HFFc6 (cell line): ENCODE results near the gene TBL2. TPM values are rescaled to one million over a fixed set of nuclear protein-coding genes. Genes with fewer than 3 reads are reported as not detected.
"Not testable (repeated sequence)": the region's sequence is repeated elsewhere in the genome, so short reads cannot be mapped to it uniquely, and the experiment has no call there.

Source experiments
- DNase-seq: peaks from one replicate; pipeline ENCODE4 v3.0.0-alpha.2; 2018
- H3K27ac Mint-ChIP-seq: 2 replicates; pipeline ENCODE4 v1.8.0; 2020; ENCODE audit warnings: mild to moderate bottlenecking, mixed read lengths
- H3K27me3 Mint-ChIP-seq: 2 replicates; pipeline ENCODE4 v1.8.0; 2021; ENCODE audit warnings: mild to moderate bottlenecking, moderate library complexity, mixed read lengths; ENCODE audit not compliant: insufficient read depth
- H3K36me3 Mint-ChIP-seq: 2 replicates; pipeline ENCODE4 v1.8.0; 2021; ENCODE audit warnings: low read depth, mixed read lengths
- H3K4me1 Mint-ChIP-seq: 2 replicates; pipeline ENCODE4 v1.8.0; 2020; ENCODE audit warnings: low read depth, mixed read lengths
- H3K4me3 Mint-ChIP-seq: 2 replicates; pipeline ENCODE4 v1.8.0; 2020; ENCODE audit warnings: mild to moderate bottlenecking, moderate library complexity, mixed read lengths
- H3K9me3 Mint-ChIP-seq: 2 replicates; pipeline ENCODE4 v1.8.0; 2020; ENCODE audit warnings: mild to moderate bottlenecking, mixed read lengths
- total RNA-seq, 6 experiments: library from RNA; stranded (reverse); fragmentation: NEBNext Ultra II Directional; extraction: Animal tissue kit (Norgen Biotek cat#: 25700); gene quantifications; 2 replicates in 1 of 6; 3 replicates in 5 of 6; pipeline ENCODE4 v1.2.3, GENCODE V29; 2021
- TF ChIP-seq, protein P1 (sequence below): fragments of 200-600 bp; sonication (generic); IDR thresholded peaks from 2 replicates; pipeline ENCODE4 v1.5.0; 2021; ENCODE audit warnings: antibody characterized with exemption, mild to moderate bottlenecking

The TBL2 gene
- total RNA-seq, 6 experiments from 2014 or later = 34.3 to 48.1 (median 38.8) TPM

DNA sequence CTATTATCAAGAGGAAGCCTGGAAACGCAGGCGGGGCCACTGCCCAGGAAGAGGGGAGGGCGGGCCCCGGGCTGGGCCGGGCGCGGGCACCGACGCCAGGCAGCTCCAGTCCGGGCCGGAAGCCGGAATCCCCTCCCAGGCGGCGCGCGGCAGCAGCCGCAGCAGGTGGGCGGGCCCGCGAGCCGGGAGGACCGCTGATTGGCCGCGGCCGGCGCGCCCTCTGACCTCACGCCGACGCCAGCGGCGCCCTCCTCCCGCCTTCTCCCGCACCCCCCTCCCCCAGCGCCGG, 21.3 kb downstream of the TBL2 start:
- H3K4me1 Mint-ChIP-seq = peaks cover 40% of the 10 kb centered on the region
- peak overlapping the region; percentile 96 for H3K4me3 Mint-ChIP-seq
- DNase-seq = peak; percentile 91
- peak overlapping the region; percentile 86 for H3K27ac Mint-ChIP-seq
- H3K9me3 Mint-ChIP-seq = no peaks in the 10 kb centered on the region
- peaks cover 2% of the 10 kb centered on the region for H3K27me3 Mint-ChIP-seq
- TF ChIP-seq, protein P1, sequence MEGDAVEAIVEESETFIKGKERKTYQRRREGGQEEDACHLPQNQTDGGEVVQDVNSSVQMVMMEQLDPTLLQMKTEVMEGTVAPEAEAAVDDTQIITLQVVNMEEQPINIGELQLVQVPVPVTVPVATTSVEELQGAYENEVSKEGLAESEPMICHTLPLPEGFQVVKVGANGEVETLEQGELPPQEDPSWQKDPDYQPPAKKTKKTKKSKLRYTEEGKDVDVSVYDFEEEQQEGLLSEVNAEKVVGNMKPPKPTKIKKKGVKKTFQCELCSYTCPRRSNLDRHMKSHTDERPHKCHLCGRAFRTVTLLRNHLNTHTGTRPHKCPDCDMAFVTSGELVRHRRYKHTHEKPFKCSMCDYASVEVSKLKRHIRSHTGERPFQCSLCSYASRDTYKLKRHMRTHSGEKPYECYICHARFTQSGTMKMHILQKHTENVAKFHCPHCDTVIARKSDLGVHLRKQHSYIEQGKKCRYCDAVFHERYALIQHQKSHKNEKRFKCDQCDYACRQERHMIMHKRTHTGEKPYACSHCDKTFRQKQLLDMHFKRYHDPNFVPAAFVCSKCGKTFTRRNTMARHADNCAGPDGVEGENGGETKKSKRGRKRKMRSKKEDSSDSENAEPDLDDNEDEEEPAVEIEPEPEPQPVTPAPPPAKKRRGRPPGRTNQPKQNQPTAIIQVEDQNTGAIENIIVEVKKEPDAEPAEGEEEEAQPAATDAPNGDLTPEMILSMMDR = no peak
- peaks cover 17% of the 10 kb centered on the region for H3K36me3 Mint-ChIP-seq

DNA sequence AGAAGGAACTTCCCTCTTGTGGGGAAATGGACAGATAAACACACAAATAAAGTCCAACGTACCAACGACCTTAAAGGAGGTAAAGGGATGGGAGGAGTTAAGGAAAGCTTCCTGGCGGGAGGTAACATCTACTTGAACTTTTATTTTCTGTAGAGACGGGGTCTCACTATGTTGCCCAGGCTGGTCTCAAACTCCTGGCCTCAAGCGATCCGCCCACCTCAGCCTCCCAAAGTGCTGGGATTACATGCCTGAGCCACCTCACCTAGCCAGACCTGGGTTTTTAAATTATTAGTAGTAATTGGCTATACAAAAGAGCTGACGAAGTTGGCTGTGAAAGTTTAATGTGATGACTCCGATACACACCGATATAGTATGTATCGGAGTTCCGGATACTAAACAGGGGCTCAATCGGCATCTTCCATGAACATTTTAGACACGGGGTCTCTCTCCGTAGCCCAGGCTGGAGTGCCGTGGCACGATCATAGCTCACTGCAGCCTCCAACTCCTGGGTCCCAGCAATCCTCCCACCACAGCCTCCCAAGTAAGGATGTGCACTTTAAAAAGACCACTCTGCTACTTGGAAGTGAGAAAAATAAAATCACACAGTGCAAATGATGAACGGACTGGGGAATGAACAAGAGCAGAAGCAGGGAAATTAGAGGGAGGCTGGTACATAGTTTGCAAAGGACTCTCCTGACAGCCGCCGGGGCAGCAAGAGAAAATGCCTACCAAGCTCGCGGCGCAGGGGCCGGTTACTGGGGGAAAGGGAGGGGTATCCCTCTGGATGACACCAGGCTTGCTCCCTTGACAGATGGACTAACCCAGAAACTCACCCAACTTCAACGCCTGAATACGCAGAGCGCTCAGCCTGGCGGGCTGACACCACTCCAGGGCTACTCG, 21.9 kb downstream of the TBL2 start:
- no peak for DNase-seq
- Mint-ChIP-seq H3K27me3 (no peaks in the 10 kb centered on the region), H3K36me3 (peaks cover 19% of the 10 kb centered on the region), H3K27ac (peak overlapping the region; percentile 79), H3K4me3 (peak overlapping the region; percentile 96), H3K4me1 (peaks cover 40% of the 10 kb centered on the region), H3K9me3 (no peaks in the 10 kb centered on the region)
- TF ChIP-seq, protein P1 = no peak

DNA sequence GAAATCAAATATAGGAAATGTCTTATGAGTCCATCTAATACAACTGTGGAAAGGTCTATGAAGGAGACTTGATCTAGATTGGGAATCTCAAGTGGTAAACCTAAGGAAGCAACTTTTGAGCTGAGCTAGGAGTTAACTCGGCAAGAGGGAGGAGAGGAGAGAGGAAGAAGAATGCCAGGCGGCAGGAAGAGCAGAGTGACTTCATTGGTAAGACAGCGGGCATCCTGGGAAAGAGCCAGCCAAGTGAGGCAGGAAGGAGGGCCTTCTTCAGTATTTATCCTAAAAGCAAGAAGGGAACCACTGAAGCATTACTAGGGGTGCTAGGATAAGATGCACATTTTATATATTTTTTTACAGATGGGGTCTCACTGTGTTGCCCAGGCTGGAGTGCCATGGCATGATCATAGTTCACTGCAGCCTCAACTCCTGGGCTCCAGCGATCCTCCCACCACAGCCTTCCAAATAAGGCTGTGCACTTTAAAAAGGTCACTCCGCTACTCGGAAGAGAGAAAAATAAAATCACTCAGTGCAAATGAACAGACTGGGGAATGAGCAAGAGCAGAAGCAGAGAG, 22.9 kb downstream of the TBL2 start:
- Mint-ChIP-seq H3K4me3 (peak overlapping the region; percentile 96), H3K27ac (peak overlapping the region; percentile 67), H3K9me3 (no peaks in the 10 kb centered on the region), H3K4me1 (peaks cover 37% of the 10 kb centered on the region), H3K27me3 (no peaks in the 10 kb centered on the region), H3K36me3 (peaks cover 24% of the 10 kb centered on the region)
- no peak for DNase-seq
- TF ChIP-seq, protein P1 = no peak

DNA sequence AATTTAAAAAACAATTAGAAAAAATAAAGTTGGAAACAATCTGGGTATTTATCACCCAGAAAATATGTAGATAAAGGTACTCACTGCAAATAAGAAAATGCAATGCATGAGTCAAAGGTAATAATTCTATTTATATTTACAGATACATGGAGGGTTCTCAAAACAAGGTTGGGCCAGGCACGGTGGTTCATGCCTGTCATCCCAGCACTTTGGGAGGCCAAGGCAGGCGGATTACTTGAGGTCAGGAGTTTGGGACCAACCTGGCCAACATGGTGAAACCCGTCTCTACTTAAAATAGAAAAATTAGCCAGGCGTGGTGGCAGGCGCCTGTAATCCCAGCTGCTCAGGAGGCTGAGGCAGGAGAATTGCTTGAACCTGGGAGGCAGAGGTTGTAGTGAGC, 28.3 kb downstream of the TBL2 start:
- not testable (repeated sequence) for H3K27ac Mint-ChIP-seq, DNase-seq, H3K9me3 Mint-ChIP-seq, H3K4me3 Mint-ChIP-seq, H3K27me3 Mint-ChIP-seq
- H3K4me1 Mint-ChIP-seq = peaks cover 20% of the 10 kb centered on the region
- H3K36me3 Mint-ChIP-seq = peaks cover 23% of the 10 kb centered on the region

DNA sequence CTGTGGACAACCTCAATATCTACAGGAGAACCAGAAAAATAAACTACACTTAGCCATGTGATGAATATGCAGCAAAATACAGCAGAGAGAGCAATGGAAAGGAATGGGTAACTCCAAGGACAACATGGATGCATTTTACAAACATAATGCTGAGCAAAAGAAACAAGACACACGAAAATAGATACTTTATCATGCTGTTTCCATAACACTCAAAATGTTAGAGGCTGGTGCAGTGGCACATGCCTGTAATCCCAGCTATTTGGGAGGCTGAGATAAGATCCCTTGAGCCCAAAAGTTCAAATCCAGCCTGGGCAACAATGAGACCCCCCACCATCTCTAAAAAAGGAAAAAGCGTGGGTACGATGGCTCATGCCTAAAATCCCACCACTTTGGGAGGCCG, 29.2 kb downstream of the TBL2 start:
- DNase-seq = no peak
- Mint-ChIP-seq H3K27ac (no peak overlapping the region), H3K9me3 (no peaks in the 10 kb centered on the region), H3K36me3 (peaks cover 19% of the 10 kb centered on the region), H3K4me1 (peaks cover 11% of the 10 kb centered on the region), H3K27me3 (no peaks in the 10 kb centered on the region), H3K4me3 (no peak overlapping the region)
- TF ChIP-seq, protein P1 = no peak

DNA sequence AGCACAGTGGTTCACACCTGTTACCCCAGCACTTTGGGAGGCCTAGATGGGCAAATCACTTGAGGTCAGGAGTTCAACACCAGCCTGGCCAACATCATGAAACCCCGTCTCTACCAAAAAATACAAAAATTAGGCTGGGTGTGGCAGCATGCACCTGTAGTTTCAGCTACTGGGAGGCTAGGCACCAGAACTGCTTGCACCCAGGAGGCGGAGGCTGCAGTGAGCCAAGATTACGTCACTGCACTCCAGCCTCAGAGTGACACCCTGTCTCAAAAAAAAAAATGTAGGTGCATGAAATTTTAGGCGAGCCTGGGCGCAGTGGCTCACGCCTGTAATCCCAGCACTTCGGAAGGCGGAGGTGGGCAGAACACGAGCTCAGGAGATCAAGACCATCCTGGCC, 30.5 kb downstream of the TBL2 start:
- TF ChIP-seq, protein P1 = no peak
- H3K27me3 Mint-ChIP-seq = no peaks in the 10 kb centered on the region; the same call in 1 of the 2 replicates
- peaks cover 11% of the 10 kb centered on the region for H3K4me1 Mint-ChIP-seq
- no peaks in the 10 kb centered on the region for H3K9me3 Mint-ChIP-seq
- no peak for DNase-seq
- H3K27ac Mint-ChIP-seq = no peak overlapping the region
- peaks cover 19% of the 10 kb centered on the region for H3K36me3 Mint-ChIP-seq
- no peak overlapping the region for H3K4me3 Mint-ChIP-seq
